SW 1271 (cell line): ENCODE measurements around the gene NOMO2.
"Not testable (repeated sequence)": the region's sequence is repeated elsewhere in the genome, so short reads cannot be mapped to it uniquely, and the experiment has no call there.

Experiments
- DNase-seq, 2 experiments: peaks; one replicate each; lab custom pipeline; 2025; lab: John Stamatoyannopoulos, UW

Gene NOMO2, protein sequence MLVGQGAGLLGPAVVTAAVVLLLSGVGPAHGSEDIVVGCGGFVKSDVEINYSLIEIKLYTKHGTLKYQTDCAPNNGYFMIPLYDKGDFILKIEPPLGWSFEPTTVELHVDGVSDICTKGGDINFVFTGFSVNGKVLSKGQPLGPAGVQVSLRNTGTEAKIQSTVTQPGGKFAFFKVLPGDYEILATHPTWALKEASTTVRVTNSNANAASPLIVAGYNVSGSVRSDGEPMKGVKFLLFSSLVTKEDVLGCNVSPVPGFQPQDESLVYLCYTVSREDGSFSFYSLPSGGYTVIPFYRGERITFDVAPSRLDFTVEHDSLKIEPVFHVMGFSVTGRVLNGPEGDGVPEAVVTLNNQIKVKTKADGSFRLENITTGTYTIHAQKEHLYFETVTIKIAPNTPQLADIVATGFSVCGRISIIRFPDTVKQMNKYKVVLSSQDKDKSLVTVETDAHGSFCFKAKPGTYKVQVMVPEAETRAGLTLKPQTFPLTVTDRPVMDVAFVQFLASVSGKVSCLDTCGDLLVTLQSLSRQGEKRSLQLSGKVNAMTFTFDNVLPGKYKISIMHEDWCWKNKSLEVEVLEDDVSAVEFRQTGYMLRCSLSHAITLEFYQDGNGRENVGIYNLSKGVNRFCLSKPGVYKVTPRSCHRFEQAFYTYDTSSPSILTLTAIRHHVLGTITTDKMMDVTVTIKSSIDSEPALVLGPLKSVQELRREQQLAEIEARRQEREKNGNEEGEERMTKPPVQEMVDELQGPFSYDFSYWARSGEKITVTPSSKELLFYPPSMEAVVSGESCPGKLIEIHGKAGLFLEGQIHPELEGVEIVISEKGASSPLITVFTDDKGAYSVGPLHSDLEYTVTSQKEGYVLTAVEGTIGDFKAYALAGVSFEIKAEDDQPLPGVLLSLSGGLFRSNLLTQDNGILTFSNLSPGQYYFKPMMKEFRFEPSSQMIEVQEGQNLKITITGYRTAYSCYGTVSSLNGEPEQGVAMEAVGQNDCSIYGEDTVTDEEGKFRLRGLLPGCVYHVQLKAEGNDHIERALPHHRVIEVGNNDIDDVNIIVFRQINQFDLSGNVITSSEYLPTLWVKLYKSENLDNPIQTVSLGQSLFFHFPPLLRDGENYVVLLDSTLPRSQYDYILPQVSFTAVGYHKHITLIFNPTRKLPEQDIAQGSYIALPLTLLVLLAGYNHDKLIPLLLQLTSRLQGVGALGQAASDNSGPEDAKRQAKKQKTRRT

GRCh38 chr16:18561727-18562314 lies at the start of gene NOMO2:
Gene NOMO2, minus strand, starts transcription at chr16:18562097. Its CDS starts 57 bp downstream, at chr16:18562040.
- DNase-seq, result not testable (repeated sequence)

GRCh38 chr16:18610147-18610803 lies 48.4 kb upstream of the NOMO2 start:
- DNase-seq, result not testable (repeated sequence)

DNA sequence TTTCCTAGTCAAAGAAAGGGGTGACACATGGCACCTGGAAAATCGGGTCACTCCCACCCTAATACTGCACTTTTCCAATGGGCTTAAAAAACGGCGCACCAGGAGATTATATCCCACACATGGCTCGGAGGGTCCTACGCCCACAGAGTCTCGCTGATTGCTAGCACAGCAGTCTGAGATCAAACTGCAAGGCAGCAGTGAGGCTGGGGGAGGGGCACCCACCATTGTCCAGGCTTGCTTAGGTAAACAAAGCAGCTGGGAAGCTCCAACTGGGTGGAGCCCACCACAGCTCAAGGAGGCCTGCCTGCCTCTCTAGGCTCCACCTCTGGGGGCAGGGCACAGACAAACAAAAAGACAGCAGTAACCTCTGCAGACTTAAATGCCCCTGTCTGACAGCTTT lies 46.4 kb upstream of the NOMO2 start:
- DNase-seq, result not testable (repeated sequence)

DNA sequence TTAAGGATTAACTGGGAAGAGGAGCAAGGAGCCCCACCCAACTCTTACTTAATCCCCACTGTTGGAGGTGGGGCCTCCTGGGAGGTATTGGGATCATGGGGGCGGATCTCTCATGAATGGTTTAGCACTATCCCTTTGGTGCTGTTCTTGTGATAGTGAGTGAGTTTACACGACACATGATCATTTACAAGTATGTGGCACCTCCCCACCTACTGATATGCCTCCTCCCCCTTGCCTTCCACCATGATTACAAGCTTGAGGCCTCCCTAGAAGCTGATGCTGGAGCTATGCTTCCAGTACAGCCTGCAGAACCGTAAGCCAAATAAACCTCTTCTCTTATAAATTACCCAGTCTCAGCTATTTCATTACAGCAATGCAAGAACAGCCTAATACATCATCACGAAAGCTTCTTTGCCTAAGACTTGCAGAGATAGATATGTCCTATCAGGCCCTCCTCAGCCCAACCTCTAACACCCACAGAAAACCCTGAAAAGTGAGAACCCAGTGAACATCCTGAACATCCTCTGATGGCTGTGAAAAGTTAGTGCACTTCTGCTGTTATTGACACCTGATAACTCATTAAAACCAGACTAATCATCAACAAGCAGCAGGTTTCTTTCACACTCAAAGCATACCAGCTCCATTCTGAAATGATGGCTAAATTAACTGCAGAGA lies 41.8 kb upstream of the NOMO2 start:
- not testable (repeated sequence) for DNase-seq

DNA sequence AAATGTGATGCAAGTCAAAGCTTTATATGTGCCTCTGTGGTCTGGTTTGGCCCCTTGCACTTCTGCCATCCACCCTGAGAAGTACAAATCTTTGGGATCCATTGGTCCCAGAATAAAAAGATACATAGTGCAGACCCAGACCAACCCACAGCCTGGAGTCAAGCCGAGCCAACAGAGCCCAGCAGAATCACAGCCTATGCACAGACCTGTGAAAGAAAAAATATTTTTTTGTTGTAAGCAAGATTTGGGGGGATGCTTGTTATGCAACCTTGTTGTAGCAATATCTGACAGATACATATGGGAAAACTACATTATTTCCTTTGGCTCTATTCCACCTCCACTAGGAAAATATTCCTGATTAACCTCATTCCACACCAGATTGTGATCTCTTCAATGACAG lies 36.7 kb upstream of the NOMO2 start:
- DNase-seq, result not testable (repeated sequence)

- DNase-seq, result not testable (repeated sequence)
Observed at GRCh38 chr16:18597734-18598133, 35.8 kb upstream of the NOMO2 start.

GRCh38 chr16:18597319-18597718 lies 35.4 kb upstream of the NOMO2 start:
- not testable (repeated sequence) for DNase-seq

DNA sequence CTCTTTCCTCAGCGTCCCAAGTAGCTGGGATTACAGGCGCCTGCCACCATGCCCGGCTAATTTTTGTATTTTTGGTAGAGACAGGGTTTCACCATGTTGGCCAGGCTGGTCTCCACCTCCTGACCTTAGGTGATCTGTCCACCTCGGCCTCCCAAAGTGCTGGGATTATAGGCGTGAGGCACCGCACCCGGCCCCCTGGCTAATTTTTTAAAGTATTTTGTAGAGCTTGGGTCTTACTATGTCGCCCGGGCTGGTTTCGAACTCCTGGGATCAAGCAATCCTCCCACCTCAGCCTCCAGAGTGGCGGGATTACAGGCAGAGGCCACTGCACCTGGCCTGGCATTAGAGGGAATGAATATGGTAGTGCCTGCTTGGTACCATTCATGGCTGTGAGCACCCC lies 33.9 kb upstream of the NOMO2 start:
- DNase-seq, result not testable (repeated sequence)

GRCh38 chr16:18594880-18595279 lies 33.0 kb upstream of the NOMO2 start:
- not testable (repeated sequence) for DNase-seq

GRCh38 chr16:18593904-18594303 lies 32.0 kb upstream of the NOMO2 start:
- not testable (repeated sequence) for DNase-seq

DNA sequence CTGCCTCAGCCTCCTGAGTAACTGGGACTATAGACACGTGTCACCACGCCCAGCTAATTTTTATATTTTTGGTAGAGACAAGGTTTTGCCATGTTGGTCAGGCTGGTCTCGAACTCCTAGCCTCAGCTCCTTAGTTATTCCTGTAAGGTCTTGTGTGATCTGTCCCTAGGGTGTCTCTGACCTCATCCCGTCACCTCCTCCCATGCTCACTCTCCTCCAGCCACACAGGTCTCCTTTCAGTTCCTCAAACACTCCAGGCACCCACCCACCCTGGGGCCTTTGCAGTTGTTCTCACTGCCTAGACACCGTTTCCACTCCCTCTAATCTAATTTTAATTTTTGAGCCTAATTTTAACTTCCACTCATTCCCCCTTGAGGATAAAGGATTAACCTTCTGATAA lies 31.1 kb upstream of the NOMO2 start:
- DNase-seq, result not testable (repeated sequence)

DNA sequence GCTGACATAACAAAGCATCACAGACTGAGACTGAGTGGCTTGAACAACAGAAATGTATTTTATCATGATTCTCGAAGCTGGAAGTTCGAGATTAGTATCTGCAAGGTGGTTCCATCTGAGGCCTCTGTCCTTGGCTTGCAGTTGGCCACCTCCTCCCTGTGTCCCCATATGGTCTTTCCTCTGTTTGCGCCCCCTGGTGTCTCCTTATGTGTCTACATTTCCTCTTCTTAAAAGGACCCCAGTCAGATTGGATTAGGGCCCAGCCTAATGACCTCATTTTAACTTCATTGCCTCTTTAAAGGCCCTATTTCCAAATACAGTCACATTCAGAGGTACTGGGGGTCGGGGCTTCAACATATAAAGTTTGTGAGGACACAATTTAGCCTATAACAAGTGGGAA lies 30.0 kb upstream of the NOMO2 start:
- peak; percentile 8 to 11 for DNase-seq

GRCh38 chr16:18591441-18591840 lies 29.5 kb upstream of the NOMO2 start:
- DNase-seq, result not testable (repeated sequence)

GRCh38 chr16:18589806-18590205 lies 27.9 kb upstream of the NOMO2 start:
- not testable (repeated sequence) for DNase-seq

GRCh38 chr16:18586560-18587540 lies 25.0 kb upstream of the NOMO2 start:
- not testable (repeated sequence) for DNase-seq

- DNase-seq, result not testable (repeated sequence)
Observed at GRCh38 chr16:18585789-18586188, 23.9 kb upstream of the NOMO2 start.

DNA sequence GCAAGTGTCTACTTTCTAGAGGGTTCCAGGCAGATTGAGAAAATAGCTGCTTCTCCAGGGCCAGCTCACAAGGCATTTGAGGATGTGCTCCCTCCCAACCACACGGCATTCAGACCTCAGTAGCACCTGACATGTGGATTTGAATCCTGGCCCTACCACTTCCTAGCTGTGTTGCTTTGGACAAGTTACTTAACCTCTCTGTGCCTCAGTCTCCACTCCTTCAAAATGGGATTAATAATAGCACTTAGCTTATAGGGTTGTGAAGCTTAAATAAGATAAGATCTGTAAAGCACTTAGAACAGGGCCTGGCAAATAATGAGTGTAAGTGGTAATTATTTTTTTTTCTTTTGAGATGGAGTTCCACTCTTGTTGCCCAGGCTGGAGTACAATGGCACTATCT lies 21.0 kb upstream of the NOMO2 start:
- no peak for DNase-seq

GRCh38 chr16:18580396-18580795 lies 18.5 kb upstream of the NOMO2 start:
- not testable (repeated sequence) for DNase-seq

- DNase-seq, result not testable (repeated sequence)
Observed at GRCh38 chr16:18579261-18579660, 17.4 kb upstream of the NOMO2 start.
